Peyer's patch (tissue), 4 donors: Measurements from ENCODE around the gene PRRC2B. TPM values are rescaled to one million over a fixed set of nuclear protein-coding genes. Genes with fewer than 3 reads are reported as not detected.

Experiments
- DNase-seq, 3 donors: peaks; one replicate each; pipeline ENCODE4 v3.0.0-alpha.2; 2017 to 2019
- H3K27ac ChIP-seq, 4 donors: fragments of 200-600 bp; sonication (generic); one replicate each; pipeline ENCODE4 v1.5.1; 2016 to 2019
- H3K27me3 ChIP-seq, 2 donors: fragments of 200-600 bp; sonication (generic); one replicate each; pipeline ENCODE4 v1.5.1; 2019
- H3K36me3 ChIP-seq, 3 donors: fragments of 200-600 bp; sonication (generic); one replicate each; pipeline ENCODE4 v1.5.1; 2016 to 2019
- H3K4me1 ChIP-seq, 4 donors: fragments of 200-600 bp; sonication (generic); one replicate each; pipeline ENCODE4 v1.5.1; 2016 to 2019
- H3K4me3 ChIP-seq, 4 donors: fragments of 200-600 bp; sonication (generic); 1 replicate in 3 of 4; 2 replicates in 1 of 4; pipeline ENCODE4 v1.5.1; 2016 to 2019; ENCODE audit warnings: mild to moderate bottlenecking in 1 of 4
- H3K9me3 ChIP-seq, 4 donors: fragments of 200-600 bp; sonication (generic); one replicate each; pipeline ENCODE4 v1.5.1; 2016 to 2019; ENCODE audit warnings: mild to moderate bottlenecking in 1 of 4
- POLR2A ChIP-seq, 2 donors: fragments of 450-650 bp; IDR thresholded peaks; one replicate each; pipeline ENCODE4 v1.5.1; 2017; ENCODE audit warnings: antibody characterized with exemption in 2 of 2, mild to moderate bottlenecking in 2 of 2, moderate library complexity in 2 of 2
- total RNA-seq, 4 donors: library from RNA; depleted of rRNA; stranded (reverse); fragments of >200 nt; gene quantifications; one replicate each; pipeline ENCODE4 v1.1.0, GENCODE V29; 2016
- TF ChIP-seq, protein P1 (sequence below), 6 experiments: fragments of 450-650 bp in 4 of 6; fragments of 200-600 bp in 2 of 6; sonication (generic) in 1 of 6; IDR thresholded peaks; one replicate each; pipeline ENCODE4 v1.5.1; 2017 to 2019; ENCODE audit warnings: antibody characterized with exemption in 6 of 6, mild to moderate bottlenecking in 3 of 6, moderate library complexity in 1 of 6

The PRRC2B gene
- total RNA-seq, 4 donors from 2014 or later = 109 to 174 (median 149) TPM

DNA sequence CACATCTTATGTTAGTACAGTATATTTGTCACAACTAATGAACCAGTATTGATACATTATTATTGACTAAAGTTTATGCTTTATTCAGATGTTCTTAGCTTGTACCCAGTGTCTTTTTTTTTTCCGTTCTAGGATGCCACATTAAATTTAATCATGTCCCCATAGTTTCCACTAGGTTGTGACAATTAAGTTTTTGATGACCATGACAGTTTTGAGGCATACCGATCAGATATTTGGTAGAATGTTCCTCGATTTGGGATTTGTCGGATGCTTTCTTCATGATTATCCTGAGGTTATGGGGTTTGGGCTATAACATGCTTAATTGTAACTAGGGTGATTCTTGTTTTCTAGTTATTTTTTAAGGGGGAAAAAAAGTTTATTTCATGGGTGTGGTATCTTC is 22.6 kb downstream of the PRRC2B start:
- Histone ChIP-seq H3K27ac (no peak overlapping the region), H3K4me1 (peaks cover 0 to 81% (median 17%) of the 10 kb centered on the region in 4 donors), H3K4me3 (no peak overlapping the region), H3K27me3 (no peaks in the 10 kb centered on the region), H3K9me3 (no peaks in the 10 kb centered on the region), H3K36me3 (no peaks in the 10 kb centered on the region)
- no peak for DNase-seq
- TF ChIP-seq, protein P1, sequence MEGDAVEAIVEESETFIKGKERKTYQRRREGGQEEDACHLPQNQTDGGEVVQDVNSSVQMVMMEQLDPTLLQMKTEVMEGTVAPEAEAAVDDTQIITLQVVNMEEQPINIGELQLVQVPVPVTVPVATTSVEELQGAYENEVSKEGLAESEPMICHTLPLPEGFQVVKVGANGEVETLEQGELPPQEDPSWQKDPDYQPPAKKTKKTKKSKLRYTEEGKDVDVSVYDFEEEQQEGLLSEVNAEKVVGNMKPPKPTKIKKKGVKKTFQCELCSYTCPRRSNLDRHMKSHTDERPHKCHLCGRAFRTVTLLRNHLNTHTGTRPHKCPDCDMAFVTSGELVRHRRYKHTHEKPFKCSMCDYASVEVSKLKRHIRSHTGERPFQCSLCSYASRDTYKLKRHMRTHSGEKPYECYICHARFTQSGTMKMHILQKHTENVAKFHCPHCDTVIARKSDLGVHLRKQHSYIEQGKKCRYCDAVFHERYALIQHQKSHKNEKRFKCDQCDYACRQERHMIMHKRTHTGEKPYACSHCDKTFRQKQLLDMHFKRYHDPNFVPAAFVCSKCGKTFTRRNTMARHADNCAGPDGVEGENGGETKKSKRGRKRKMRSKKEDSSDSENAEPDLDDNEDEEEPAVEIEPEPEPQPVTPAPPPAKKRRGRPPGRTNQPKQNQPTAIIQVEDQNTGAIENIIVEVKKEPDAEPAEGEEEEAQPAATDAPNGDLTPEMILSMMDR (IDR thresholded peaks at IDR 0.05) = no peak
- TF ChIP-seq POLR2A (IDR thresholded peaks at IDR 0.05) = no peak

DNA sequence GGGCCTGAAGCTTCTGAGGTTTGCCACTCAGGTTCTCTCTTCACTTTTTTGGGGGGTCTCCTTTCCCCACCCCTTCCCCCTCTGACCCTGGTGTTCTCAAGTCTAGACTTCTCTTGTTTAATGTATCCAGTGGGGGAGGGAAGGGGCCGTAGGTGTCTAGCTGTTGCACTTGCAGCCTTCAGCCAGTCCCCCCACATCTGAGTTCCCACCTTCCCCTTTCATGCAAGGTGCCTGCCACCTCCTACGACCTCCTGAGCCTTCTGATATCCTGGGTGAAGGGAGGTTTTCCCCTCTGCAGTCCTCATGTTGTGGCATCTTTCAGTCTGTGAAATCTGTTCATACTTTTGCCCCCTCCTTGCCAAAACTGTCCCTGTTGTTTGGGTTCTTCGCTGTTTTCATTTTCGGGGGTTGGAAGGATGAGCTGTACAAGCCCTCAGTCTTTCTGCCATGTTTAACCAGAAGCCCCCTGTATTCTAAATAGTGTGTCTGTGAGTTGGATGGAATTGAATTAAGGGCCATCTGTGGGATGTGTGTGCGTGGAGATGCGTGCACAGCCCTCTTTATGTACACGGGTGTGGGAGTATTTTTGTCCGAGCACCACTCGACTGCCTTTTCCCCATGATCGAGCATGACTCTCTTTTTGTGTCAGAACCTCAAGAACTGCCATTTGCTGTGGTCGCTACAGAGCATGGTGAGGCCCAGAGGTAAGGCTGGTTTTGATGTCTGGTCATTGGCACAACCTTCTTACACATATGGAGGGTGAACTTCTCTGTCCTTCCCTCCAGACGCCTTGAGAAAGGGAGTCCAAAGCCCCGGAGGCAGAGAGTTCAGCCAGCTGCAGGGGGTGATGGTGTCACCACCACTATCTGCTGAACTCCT is 23.6 kb downstream of the PRRC2B start:
- TF ChIP-seq POLR2A (IDR thresholded peaks at IDR 0.05) = no peak
- TF ChIP-seq, protein P1 (IDR thresholded peaks at IDR 0.05) = no peak
- no peaks in the 10 kb centered on the region for H3K27me3 ChIP-seq
- no peak for DNase-seq
- H3K4me3 ChIP-seq = no peak overlapping the region
- H3K27ac ChIP-seq = peak overlapping the region; percentile 13 to 49 (median 18)
- H3K4me1 ChIP-seq = peaks cover 0 to 81% (median 21%) of the 10 kb centered on the region in 4 donors
- no peaks in the 10 kb centered on the region for H3K36me3 ChIP-seq
- no peaks in the 10 kb centered on the region for H3K9me3 ChIP-seq

DNA sequence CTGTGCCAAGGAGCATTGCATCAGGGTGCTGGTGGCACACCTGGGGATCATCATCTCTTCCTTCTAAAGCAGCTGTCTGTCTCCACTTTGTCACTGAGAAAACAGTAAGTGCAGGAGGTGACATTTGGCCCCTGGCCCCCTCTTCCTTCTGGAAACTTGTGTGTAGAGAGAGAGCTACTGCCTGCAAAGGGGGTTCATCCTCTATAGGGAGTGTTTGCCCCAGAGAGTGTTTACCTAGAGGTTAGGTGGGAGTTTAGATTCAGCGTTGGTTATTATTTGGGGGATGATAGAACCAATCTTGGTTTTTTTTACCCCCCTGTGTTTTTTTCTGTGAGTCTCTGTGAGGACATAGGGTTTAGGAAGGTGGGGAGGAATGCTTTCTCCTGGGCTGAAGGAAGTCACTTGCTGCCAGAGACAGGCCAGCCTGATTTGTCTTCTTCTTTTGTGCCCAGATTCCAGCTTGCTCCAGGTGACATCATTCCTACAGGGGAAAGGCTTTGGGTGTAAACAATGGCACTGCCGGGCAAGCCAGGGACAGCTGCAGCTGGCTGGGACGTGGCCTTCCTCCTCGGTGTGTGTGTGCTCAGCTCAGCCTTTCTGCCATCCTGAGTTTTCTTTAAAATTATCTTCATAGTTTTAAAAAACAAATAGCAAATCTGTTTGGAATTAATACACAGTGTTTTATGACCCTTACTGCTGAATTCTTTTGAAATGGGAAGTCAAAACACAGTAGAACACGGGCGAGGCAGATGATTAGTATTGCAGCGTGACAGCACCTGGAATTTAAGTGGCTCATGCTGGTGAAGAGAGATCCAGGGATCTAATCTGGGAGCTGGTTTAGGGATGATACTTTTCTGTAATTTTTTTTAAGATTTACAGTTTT is 24.5 kb downstream of the PRRC2B start:
- peaks cover 4 to 87% (median 27%) of the 10 kb centered on the region in 4 donors for H3K4me1 ChIP-seq
- H3K36me3 ChIP-seq = no peaks in the 10 kb centered on the region
- peak overlapping the region; percentile 13 to 49 (median 18) for H3K27ac ChIP-seq
- no peak overlapping the region for H3K4me3 ChIP-seq
- H3K9me3 ChIP-seq = no peaks in the 10 kb centered on the region
- H3K27me3 ChIP-seq = no peaks in the 10 kb centered on the region
- TF ChIP-seq, protein P1 (IDR thresholded peaks at IDR 0.05) = no peak
- TF ChIP-seq POLR2A (IDR thresholded peaks at IDR 0.05) = no peak
- DNase-seq = no peak

DNA sequence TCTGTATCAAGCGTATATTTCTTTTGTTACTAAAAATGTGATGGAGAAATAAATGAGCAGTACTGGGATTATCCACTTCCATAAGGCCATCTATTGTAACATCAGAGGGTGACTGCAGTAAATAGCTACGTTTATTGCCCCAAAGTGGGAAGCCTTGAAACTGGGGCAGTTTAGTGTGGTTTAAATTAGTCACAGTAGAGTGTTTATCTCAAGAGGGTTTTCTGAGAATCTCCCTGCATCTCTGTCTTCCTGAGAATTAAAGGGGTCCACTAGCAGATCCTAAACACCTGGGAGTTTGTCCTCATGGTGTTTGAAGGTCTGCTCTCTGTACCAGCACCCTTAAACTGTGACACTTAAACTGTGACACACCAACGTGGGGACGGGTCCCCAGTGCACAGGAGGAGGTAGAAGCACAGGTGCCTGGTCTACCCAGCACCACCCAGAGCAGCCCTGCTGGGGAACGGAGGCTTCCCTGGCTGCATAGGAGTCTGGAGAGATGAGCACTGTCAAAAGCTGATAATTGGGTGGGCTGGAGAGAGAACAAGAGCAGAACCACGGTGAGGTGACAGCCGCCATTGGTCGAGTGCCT is 25.2 kb downstream of the PRRC2B start:
- peak overlapping the region in 1 of 4 donors; percentile 39 for H3K27ac ChIP-seq

DNA sequence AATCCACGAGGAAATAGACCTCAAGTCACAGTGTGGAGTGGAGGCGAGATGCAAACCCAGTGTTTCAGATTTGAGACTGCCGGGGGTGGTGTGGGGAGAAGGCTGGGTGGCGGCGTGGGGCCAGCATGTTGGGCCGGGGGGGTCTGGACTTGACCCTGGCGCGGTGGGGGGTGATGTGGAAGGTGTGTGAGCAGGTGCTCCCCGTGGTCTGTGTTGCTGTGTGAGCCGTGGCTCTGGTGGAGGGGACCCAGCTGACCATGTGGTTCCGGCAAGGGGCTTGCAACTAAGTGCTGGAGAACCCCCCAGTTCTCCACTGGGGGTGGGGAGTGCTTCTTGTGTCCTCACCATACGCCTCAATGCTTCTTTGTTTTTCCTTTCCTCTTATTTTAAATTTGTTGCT is 25.8 kb downstream of the PRRC2B start:
- DNase-seq = no peak
- Histone ChIP-seq H3K4me3 (no peak overlapping the region), H3K9me3 (no peaks in the 10 kb centered on the region), H3K27ac (peak overlapping the region in 1 of 4 donors; percentile 39), H3K27me3 (no peaks in the 10 kb centered on the region), H3K36me3 (no peaks in the 10 kb centered on the region), H3K4me1 (peaks cover 4 to 97% (median 27%) of the 10 kb centered on the region in 4 donors)
- no peak for TF ChIP-seq POLR2A (IDR thresholded peaks at IDR 0.05)
- TF ChIP-seq, protein P1 (IDR thresholded peaks at IDR 0.05) = no peak

More for the DNA sequence above, 25.2 kb downstream of the PRRC2B start:
- H3K4me1 ChIP-seq = peaks cover 4 to 94% (median 27%) of the 10 kb centered on the region in 4 donors
- TF ChIP-seq POLR2A (IDR thresholded peaks at IDR 0.05) = no peak
- TF ChIP-seq, protein P1 (IDR thresholded peaks at IDR 0.05) = no peak
- no peaks in the 10 kb centered on the region for H3K27me3 ChIP-seq
- H3K4me3 ChIP-seq = no peak overlapping the region
- no peaks in the 10 kb centered on the region for H3K36me3 ChIP-seq
- no peak for DNase-seq
- H3K9me3 ChIP-seq = no peaks in the 10 kb centered on the region
